Testis (tissue), 2 donors: ENCODE results near the gene FHAD1.

ENCODE experiments used
- CTCF ChIP-seq, 3 experiments: fragments of 450-650 bp in 2 of 3; fragments of 200-600 bp in 1 of 3; sonication (generic) in 1 of 3; IDR thresholded peaks; one replicate each; pipeline ENCODE4 v1.5.1; 2016 to 2019; ENCODE audit warnings: antibody characterized with exemption in 3 of 3, mild to moderate bottlenecking in 2 of 3, moderate library complexity in 1 of 3
- POLR2A ChIP-seq: fragments of 450-650 bp; IDR thresholded peaks from one replicate; pipeline ENCODE4 v1.6.1; 2017; ENCODE audit warnings: antibody characterized with exemption, mild to moderate bottlenecking, moderate library complexity

GRCh38 chr1:15349133-15349532 is 102.1 kb downstream of the FHAD1 start:
- no peak for TF ChIP-seq POLR2A
- TF ChIP-seq CTCF (IDR thresholded peaks at IDR 0.05) = no peak
